ENCODE data around the gene JARID2.

Gene JARID2

GRCh38 chr6:15312500-15312899 lies 66.6 kb downstream of the JARID2 start:
- no peaks in the 10 kb centered on the region for H3K9me3 ChIP-seq
- no peaks in the 10 kb centered on the region for H3K27me3 ChIP-seq
- peaks cover 0 to 52% (median 25%) of the 10 kb centered on the region in 4 donors for H3K4me1 ChIP-seq
- no peak for DNase-seq
- H3K36me3 ChIP-seq = no peaks in the 10 kb centered on the region
- TF ChIP-seq, protein P1, sequence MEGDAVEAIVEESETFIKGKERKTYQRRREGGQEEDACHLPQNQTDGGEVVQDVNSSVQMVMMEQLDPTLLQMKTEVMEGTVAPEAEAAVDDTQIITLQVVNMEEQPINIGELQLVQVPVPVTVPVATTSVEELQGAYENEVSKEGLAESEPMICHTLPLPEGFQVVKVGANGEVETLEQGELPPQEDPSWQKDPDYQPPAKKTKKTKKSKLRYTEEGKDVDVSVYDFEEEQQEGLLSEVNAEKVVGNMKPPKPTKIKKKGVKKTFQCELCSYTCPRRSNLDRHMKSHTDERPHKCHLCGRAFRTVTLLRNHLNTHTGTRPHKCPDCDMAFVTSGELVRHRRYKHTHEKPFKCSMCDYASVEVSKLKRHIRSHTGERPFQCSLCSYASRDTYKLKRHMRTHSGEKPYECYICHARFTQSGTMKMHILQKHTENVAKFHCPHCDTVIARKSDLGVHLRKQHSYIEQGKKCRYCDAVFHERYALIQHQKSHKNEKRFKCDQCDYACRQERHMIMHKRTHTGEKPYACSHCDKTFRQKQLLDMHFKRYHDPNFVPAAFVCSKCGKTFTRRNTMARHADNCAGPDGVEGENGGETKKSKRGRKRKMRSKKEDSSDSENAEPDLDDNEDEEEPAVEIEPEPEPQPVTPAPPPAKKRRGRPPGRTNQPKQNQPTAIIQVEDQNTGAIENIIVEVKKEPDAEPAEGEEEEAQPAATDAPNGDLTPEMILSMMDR (IDR thresholded peaks at IDR 0.05) = no peak
- H3K27ac ChIP-seq = no peak overlapping the region
- H3K4me3 ChIP-seq = no peak overlapping the region
- intact Hi-C loops (cut with DNase I; ENCODE audit: low total_unique reads) = no loop called here

GRCh38 chr6:15313367-15313766 lies 67.5 kb downstream of the JARID2 start:
- no peak overlapping the region for H3K27ac ChIP-seq
- TF ChIP-seq, protein P1 (IDR thresholded peaks at IDR 0.05) = no peak
- H3K27me3 ChIP-seq = no peaks in the 10 kb centered on the region
- no peak overlapping the region for H3K4me3 ChIP-seq
- intact Hi-C loops (cut with DNase I; ENCODE audit: low total_unique reads) = no loop called here
- H3K9me3 ChIP-seq = no peaks in the 10 kb centered on the region
- no peaks in the 10 kb centered on the region for H3K36me3 ChIP-seq
- peaks cover 0 to 52% (median 29%) of the 10 kb centered on the region in 4 donors for H3K4me1 ChIP-seq
- DNase-seq = peak; percentile 54 to 73

- Histone ChIP-seq H3K4me3 (no peak overlapping the region), H3K4me1 (peaks cover 0 to 22% (median 11%) of the 10 kb centered on the region in 4 donors), H3K9me3 (no peaks in the 10 kb centered on the region), H3K27me3 (no peaks in the 10 kb centered on the region), H3K36me3 (no peaks in the 10 kb centered on the region), H3K27ac (no peak overlapping the region)
- intact Hi-C loops (cut with DNase I; ENCODE audit: low total_unique reads) = no loop called here
- TF ChIP-seq, protein P1 (IDR thresholded peaks at IDR 0.05) = no peak
- DNase-seq = no peak
Observed at GRCh38 chr6:15316754-15317153, 70.9 kb downstream of the JARID2 start.

DNA sequence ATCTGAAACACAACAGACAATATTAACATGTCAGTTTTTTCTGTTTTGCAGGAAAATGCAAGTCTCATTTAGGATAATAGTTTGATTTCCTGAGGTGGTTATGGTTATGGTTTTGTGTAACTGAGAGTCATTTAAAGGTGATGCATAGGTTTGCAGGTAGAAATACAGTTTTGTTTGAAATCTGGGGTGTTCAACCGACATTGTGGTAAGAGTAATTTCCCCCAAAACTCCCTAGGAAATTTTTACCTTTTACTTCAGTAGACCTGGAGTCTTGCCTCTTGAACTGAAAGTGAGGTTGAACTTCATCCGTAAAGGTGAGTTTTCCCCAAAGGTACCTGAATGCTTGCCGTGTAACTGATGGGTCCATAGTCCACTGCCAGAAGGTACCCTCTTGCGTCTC lies 71.4 kb downstream of the JARID2 start:
- no peaks in the 10 kb centered on the region for H3K9me3 ChIP-seq
- TF ChIP-seq, protein P1 (IDR thresholded peaks at IDR 0.05) = no peak
- intact Hi-C loops (cut with DNase I; ENCODE audit: low total_unique reads) = no loop called here
- H3K27me3 ChIP-seq = no peaks in the 10 kb centered on the region
- no peak overlapping the region for H3K4me3 ChIP-seq
- H3K36me3 ChIP-seq = no peaks in the 10 kb centered on the region
- H3K4me1 ChIP-seq = peaks cover 0 to 17% (median 10%) of the 10 kb centered on the region in 4 donors
- no peak for DNase-seq
- no peak overlapping the region for H3K27ac ChIP-seq

DNA sequence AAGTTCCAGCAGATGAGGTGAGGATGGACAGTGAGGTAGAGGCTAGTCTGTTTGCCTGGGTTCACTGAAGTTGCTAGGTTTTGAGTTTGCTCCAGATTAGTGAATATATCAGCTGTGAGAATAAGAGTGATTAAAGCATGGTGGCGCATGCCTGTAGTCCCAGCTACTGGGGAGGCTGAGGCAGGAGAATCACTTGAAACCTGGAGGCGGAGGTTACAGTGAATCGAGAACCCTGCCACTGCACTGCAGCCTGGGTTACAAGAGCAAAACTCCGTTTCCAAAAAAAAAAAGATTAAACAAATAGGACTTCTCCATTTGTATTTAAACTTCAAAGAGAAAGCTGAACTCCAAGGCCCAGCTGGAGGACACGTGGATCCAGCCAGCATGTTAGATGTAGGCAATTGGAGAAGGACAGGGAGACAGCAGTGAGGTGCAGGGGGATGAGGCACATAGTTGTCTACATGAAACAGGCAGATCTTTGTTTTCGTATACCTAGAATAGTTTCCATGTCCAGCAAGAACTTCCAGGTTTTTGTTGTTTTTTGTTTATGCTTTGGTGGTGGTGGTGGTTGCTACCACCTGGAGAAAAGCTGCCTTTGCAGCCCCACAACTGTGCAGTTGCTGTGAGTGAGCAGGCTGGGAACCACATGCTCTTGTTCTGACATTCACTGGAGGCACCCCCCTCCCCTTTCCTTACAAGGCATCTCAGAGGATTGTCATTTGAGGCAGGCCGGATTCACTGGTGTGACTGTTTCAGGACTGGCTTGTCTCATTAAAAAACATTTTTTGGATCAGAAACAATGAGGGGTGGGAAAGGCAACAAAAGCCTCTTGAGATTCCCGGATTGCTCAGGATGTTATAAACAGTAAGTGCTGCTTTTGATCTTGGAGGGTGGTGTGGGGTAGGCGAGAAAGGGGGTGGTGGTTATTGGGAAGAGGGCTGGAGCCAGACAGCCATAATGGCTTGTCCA lies 72.3 kb downstream of the JARID2 start:
- no peaks in the 10 kb centered on the region for H3K9me3 ChIP-seq
- DNase-seq = no peak
- TF ChIP-seq, protein P1 (IDR thresholded peaks at IDR 0.05) = no peak
- no peak overlapping the region for H3K4me3 ChIP-seq
- no peaks in the 10 kb centered on the region for H3K27me3 ChIP-seq
- H3K27ac ChIP-seq = no peak overlapping the region
- intact Hi-C loops (cut with DNase I; ENCODE audit: low total_unique reads) = no loop called here
- peaks cover 0 to 12% (median 8%) of the 10 kb centered on the region in 4 donors for H3K4me1 ChIP-seq
- H3K36me3 ChIP-seq = no peaks in the 10 kb centered on the region

Measured in tibial artery (tissue), 4 donors.